Suprapubic skin (tissue), 4 donors: ENCODE results near the gene ICE2.

Experiments used
- CTCF ChIP-seq, 2 donors: fragments of 200-600 bp in 1 of 2; fragments of 450-650 bp in 1 of 2; sonication (generic) in 1 of 2; IDR thresholded peaks; one replicate each; pipeline ENCODE4 v1.5.1; 2016 to 2019; ENCODE audit warnings: antibody characterized with exemption in 2 of 2, mild to moderate bottlenecking in 1 of 2, moderate library complexity in 1 of 2
- EP300 ChIP-seq: sonication (generic); formaldehyde crosslinking; IDR thresholded peaks from one replicate; pipeline ENCODE4 v1.6.1; 2017; ENCODE audit warnings: antibody characterized with exemption
- POLR2A ChIP-seq, 2 donors: fragments of 450-650 bp; IDR thresholded peaks; one replicate each; pipeline ENCODE4 v1.6.1; 2017; ENCODE audit warnings: antibody characterized with exemption in 2 of 2, mild to moderate bottlenecking in 2 of 2, moderate library complexity in 2 of 2
- POLR2AphosphoS5 ChIP-seq, 3 donors: sonication (generic); formaldehyde crosslinking; IDR thresholded peaks; one replicate each; pipeline ENCODE4 v1.6.1; 2017; ENCODE audit warnings: antibody characterized with exemption in 3 of 3

GRCh38 chr15:60376677-60377095, 102.3 kb downstream of the ICE2 start:
- TF ChIP-seq POLR2A (IDR thresholded peaks at IDR 0.05) (no peak), CTCF (IDR thresholded peaks at IDR 0.05) (no peak), POLR2AphosphoS5 (IDR thresholded peaks at IDR 0.05) (no peak), EP300 (no peak)
